Tibial nerve (tissue), 4 donors: ENCODE data around the gene MRPS6.

ENCODE experiments used
- CTCF ChIP-seq, 5 experiments: fragments of 200-600 bp in 3 of 5; fragments of 450-650 bp in 2 of 5; sonication (generic) in 3 of 5; IDR thresholded peaks; one replicate each; pipeline ENCODE4 v1.5.1; 2016 to 2019; ENCODE audit warnings: antibody characterized with exemption in 5 of 5, mild to moderate bottlenecking in 3 of 5, moderate library complexity in 2 of 5
- EP300 ChIP-seq, 2 donors: sonication (generic); formaldehyde crosslinking; IDR thresholded peaks; one replicate each; pipeline ENCODE4 v1.6.1; 2017; ENCODE audit warnings: antibody characterized with exemption in 2 of 2, mild to moderate bottlenecking in 1 of 2
- POLR2A ChIP-seq, 2 donors: fragments of 450-650 bp; IDR thresholded peaks; one replicate each; pipeline ENCODE4 v1.6.1; 2017; ENCODE audit warnings: antibody characterized with exemption in 2 of 2, mild to moderate bottlenecking in 2 of 2, moderate library complexity in 2 of 2

DNA sequence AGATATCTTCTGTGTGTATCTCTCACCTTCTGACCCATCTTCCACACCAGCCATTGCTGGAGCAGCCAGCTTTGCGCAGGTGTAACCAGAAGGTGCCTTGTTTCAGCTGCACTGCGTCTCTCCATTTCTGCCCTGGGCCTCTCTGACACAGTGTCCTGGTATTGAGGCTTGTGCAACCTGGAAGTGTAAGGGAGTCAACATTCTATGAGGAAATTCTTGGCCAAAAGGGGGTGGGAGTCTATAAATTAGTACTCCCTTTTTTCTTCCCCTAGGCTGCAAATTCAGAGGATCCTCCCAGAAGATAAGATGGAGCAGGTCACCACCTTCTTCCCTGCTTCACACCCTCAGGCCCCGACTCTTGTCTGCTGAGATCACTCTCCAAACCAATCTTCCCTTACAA, 109.1 kb downstream of the MRPS6 start:
- no peak for TF ChIP-seq CTCF (IDR thresholded peaks at IDR 0.05)
- no peak for TF ChIP-seq POLR2A (IDR thresholded peaks at IDR 0.05)
- TF ChIP-seq EP300 (IDR thresholded peaks at IDR 0.05): no peak
